NCI-H1694 (cell line): ENCODE measurements around the gene SLITRK2.

Experiments
- DNase-seq: peaks from one replicate; lab custom pipeline; 2025; lab: John Stamatoyannopoulos, UW

The SLITRK2 gene

GRCh38 chrX:145853181-145853580, 35.6 kb downstream of the SLITRK2 start:
- DNase-seq, result no peak

- no peak for DNase-seq
Measured at GRCh38 chrX:145856181-145856580, 38.6 kb downstream of the SLITRK2 start.

GRCh38 chrX:145861818-145862217, 44.2 kb downstream of the SLITRK2 start:
- no peak for DNase-seq

- DNase-seq, result no peak
Measured at GRCh38 chrX:145865082-145865481, 47.5 kb downstream of the SLITRK2 start.
